ENCODE results near the gene R3HDM4.

The R3HDM4 gene

GRCh38 chr19:867301-867793 lies 45.7 kb downstream of the R3HDM4 start:
- no peaks in the 10 kb centered on the region for H3K27me3 ChIP-seq (ENCODE audit: insufficient read depth, low read length, poor library complexity, severe bottlenecking)
- no peaks in the 10 kb centered on the region for H3K9me2 ChIP-seq (replicated peaks; ENCODE audit: low read depth, low read length)
- H3K4me2 ChIP-seq (ENCODE audit: low read depth, low read length, poor library complexity, severe bottlenecking) = no peak overlapping the region
- no peaks in the 10 kb centered on the region for H4K20me1 ChIP-seq (ENCODE audit: insufficient read depth, low read length, poor library complexity, severe bottlenecking)
- H3K9me3 ChIP-seq (ENCODE audit: insufficient read depth, low read depth, low read length) = no peaks in the 10 kb centered on the region
- no peak overlapping the region for H3K4me3 ChIP-seq (ENCODE audit: low read length, poor library complexity, severe bottlenecking)
- no peaks in the 10 kb centered on the region; the same call in 1 of the 2 replicates for H3F3A ChIP-seq (ENCODE audit: low read depth)
- TF ChIP-seq CTCF (conservative IDR thresholded peaks at IDR 0.05; ENCODE audit: low read length) (no peak), EZH2phosphoT487 (IDR thresholded peaks at IDR 0.05; ENCODE audit: borderline replicate concordance) (no peak)
- H3K79me2 ChIP-seq (ENCODE audit: insufficient read depth, low read length) = no peaks in the 10 kb centered on the region
- no peaks in the 10 kb centered on the region; the same call in 1 of the 2 replicates for H3K36me3 ChIP-seq (ENCODE audit: insufficient read depth, low read length)
- H2AFZ ChIP-seq (ENCODE audit: low read length) = no peak overlapping the region
- H3K4me1 ChIP-seq (ENCODE audit: insufficient read depth, low read length, poor library complexity, severe bottlenecking) = no peaks in the 10 kb centered on the region
- no peak overlapping the region for H3K9ac ChIP-seq (ENCODE audit: low read depth, low read length, poor library complexity, severe bottlenecking)

GRCh38 chr19:866769-867300 lies 46.2 kb downstream of the R3HDM4 start:
- H4K20me1 ChIP-seq (ENCODE audit: insufficient read depth, low read length, poor library complexity, severe bottlenecking) = no peaks in the 10 kb centered on the region
- no peaks in the 10 kb centered on the region; the same call in 1 of the 2 replicates for H3K36me3 ChIP-seq (ENCODE audit: insufficient read depth, low read length)
- H3K4me3 ChIP-seq (ENCODE audit: low read length, poor library complexity, severe bottlenecking) = no peak overlapping the region
- H3F3A ChIP-seq (ENCODE audit: low read depth) = no peaks in the 10 kb centered on the region
- no peaks in the 10 kb centered on the region for H3K9me2 ChIP-seq (replicated peaks; ENCODE audit: low read depth, low read length)
- no peak overlapping the region for H3K9ac ChIP-seq (ENCODE audit: low read depth, low read length, poor library complexity, severe bottlenecking)
- no peak overlapping the region for H3K4me2 ChIP-seq (ENCODE audit: low read depth, low read length, poor library complexity, severe bottlenecking)
- no peaks in the 10 kb centered on the region for H3K4me1 ChIP-seq (ENCODE audit: insufficient read depth, low read length, poor library complexity, severe bottlenecking)
- no peak overlapping the region for H2AFZ ChIP-seq (ENCODE audit: low read length)
- no peaks in the 10 kb centered on the region for H3K79me2 ChIP-seq (ENCODE audit: insufficient read depth, low read length)
- H3K9me3 ChIP-seq (ENCODE audit: insufficient read depth, low read depth, low read length) = no peaks in the 10 kb centered on the region
- TF ChIP-seq CTCF (conservative IDR thresholded peaks at IDR 0.05; ENCODE audit: low read length) (no peak), EZH2phosphoT487 (IDR thresholded peaks at IDR 0.05; ENCODE audit: borderline replicate concordance) (no peak)
- no peaks in the 10 kb centered on the region for H3K27me3 ChIP-seq (ENCODE audit: insufficient read depth, low read length, poor library complexity, severe bottlenecking)

- H3K27me3 ChIP-seq (ENCODE audit: insufficient read depth, low read length, poor library complexity, severe bottlenecking) = no peaks in the 10 kb centered on the region
- H3K4me3 ChIP-seq (ENCODE audit: low read length, poor library complexity, severe bottlenecking) = peak overlapping the region; percentile 55
- H3K4me1 ChIP-seq (ENCODE audit: insufficient read depth, low read length, poor library complexity, severe bottlenecking) = no peaks in the 10 kb centered on the region
- H4K20me1 ChIP-seq (ENCODE audit: insufficient read depth, low read length, poor library complexity, severe bottlenecking) = no peaks in the 10 kb centered on the region
- no peaks in the 10 kb centered on the region for H3F3A ChIP-seq (ENCODE audit: low read depth)
- H3K79me2 ChIP-seq (ENCODE audit: insufficient read depth, low read length) = no peaks in the 10 kb centered on the region
- no peaks in the 10 kb centered on the region for H3K9me2 ChIP-seq (replicated peaks; ENCODE audit: low read depth, low read length)
- no peaks in the 10 kb centered on the region for H3K9me3 ChIP-seq (ENCODE audit: insufficient read depth, low read depth, low read length)
- H2AFZ ChIP-seq (ENCODE audit: low read length) = no peak overlapping the region
- no peak for TF ChIP-seq EZH2phosphoT487 (IDR thresholded peaks at IDR 0.05; ENCODE audit: borderline replicate concordance)
- TF ChIP-seq CTCF (conservative IDR thresholded peaks at IDR 0.05; ENCODE audit: low read length) = no peak
- H3K36me3 ChIP-seq (ENCODE audit: insufficient read depth, low read length) = no peaks in the 10 kb centered on the region; the same call in 1 of the 2 replicates
- no peak overlapping the region for H3K9ac ChIP-seq (ENCODE audit: low read depth, low read length, poor library complexity, severe bottlenecking)
- peak overlapping the region; percentile 48 for H3K4me2 ChIP-seq (ENCODE audit: low read depth, low read length, poor library complexity, severe bottlenecking)
These were observed 49.8 kb downstream of the R3HDM4 start for GRCh38 chr19:863315-863620.

All from Loucy (cell line).